GM12878 (cell line): Measurements from ENCODE around the gene GPN2. TPM values are rescaled to one million over a fixed set of nuclear protein-coding genes. Genes with fewer than 3 reads are reported as not detected.
"Not testable (repeated sequence)": the region's sequence is repeated elsewhere in the genome, so short reads cannot be mapped to it uniquely, and the experiment has no call there.

ENCODE experiments used
- ATAC-seq: fragments of 200-7000 bp; cut with Tn5 transposase; 3 replicates; pipeline ENCODE4 v1.9.1; 2020; ENCODE audit warnings: mild to moderate bottlenecking, moderate library complexity
- BruUV-seq: library from RNA; stranded (reverse); fragments of 400-500 nt; replicated peaks from 2 replicates; lab custom pipeline; 2021; lab: Mats Ljungman, UMichigan
- CTCF ChIA-PET: fragments of 300-600 bp; sonication (Branson Sonifier 250); formaldehyde crosslinking; extraction: SDS; loops from one replicate; lab custom pipeline; 2021; ENCODE audit warnings: inconsistent platforms; lab: Yijun Ruan, JAX
- POLR2A ChIA-PET: fragments of 350-600 bp; formaldehyde crosslinking; extraction: SDS; loops from one replicate; lab custom pipeline; 2021; ENCODE audit warnings: inconsistent platforms; lab: Charles Lee
- RAD21 ChIA-PET: fragments of 300-600 bp; sonication (Branson Sonifier 250); formaldehyde crosslinking; loops from one replicate; lab custom pipeline; 2023; ENCODE audit warnings: antibody characterized with exemption; ENCODE audit not compliant: unreplicated experiment; lab: Charles Lee
- SMC1A ChIA-PET: fragments of 300-600 bp; sonication (Branson Sonifier 250); formaldehyde crosslinking; loops from one replicate; lab custom pipeline; 2023; ENCODE audit not compliant: unreplicated experiment, uncharacterized antibody; lab: Charles Lee
- DNase-seq: peaks from one replicate; pipeline ENCODE4 v3.0.0-alpha.2; 2011; ENCODE audit warnings: low read depth, low spot score
- FAIRE-seq: peaks from 3 replicates; lab custom pipeline; 2011; peaks lifted over from hg19 to GRCh38; lab: Jason Lieb, UNC
- H2AFZ ChIP-seq: 2 replicates; pipeline ENCODE4 v1.6.0; 2011; ENCODE audit warnings: low read depth, low read length, control low read depth; ENCODE audit not compliant: control insufficient read depth
- H3K27ac ChIP-seq: 2 replicates; pipeline ENCODE4 v1.5.1; 2011; ENCODE audit warnings: control low read depth; ENCODE audit not compliant: control insufficient read depth, insufficient read depth
- H3K27me3 ChIP-seq, 2 experiments: replicated peaks in 1 of 2; 2 replicates each; pipeline versions ENCODE4 v1.6.0 to v1.6.1; 2011; ENCODE audit warnings: low read length in 1 of 2; ENCODE audit not compliant: control insufficient read depth in 2 of 2, insufficient read depth in 2 of 2
- H3K36me3 ChIP-seq, 2 experiments: 2 replicates each; pipeline ENCODE4 v1.5.1; 2011; ENCODE audit warnings: low read length in 1 of 2; ENCODE audit not compliant: control insufficient read depth in 2 of 2, insufficient read depth in 2 of 2
- H3K4me1 ChIP-seq: 2 replicates; pipeline ENCODE4 v1.6.1; 2011; ENCODE audit warnings: mild to moderate bottlenecking, low read length, moderate library complexity, mixed read lengths; ENCODE audit not compliant: control insufficient read depth, insufficient read depth
- H3K4me2 ChIP-seq: 2 replicates; pipeline ENCODE4 v1.6.0; 2011; ENCODE audit warnings: control low read depth; ENCODE audit not compliant: control insufficient read depth, insufficient read depth
- H3K4me3 ChIP-seq: fragments of 200-600 bp; sonication (generic); 2 replicates; pipeline ENCODE4 v1.5.1; 2016
- H3K79me2 ChIP-seq: 2 replicates; pipeline ENCODE4 v1.6.0; 2011; ENCODE audit warnings: low read length; ENCODE audit not compliant: control insufficient read depth, insufficient read depth
- H3K9ac ChIP-seq: 2 replicates; pipeline ENCODE4 v1.8.0; 2011; ENCODE audit warnings: low read length, control low read depth, mixed read lengths; ENCODE audit not compliant: control insufficient read depth, insufficient read depth
- H3K9me3 ChIP-seq: replicated peaks from 3 replicates; pipeline ENCODE4 v1.5.1; 2011; ENCODE audit warnings: mild to moderate bottlenecking, low read length; ENCODE audit not compliant: control insufficient read depth, insufficient read depth
- H4K20me1 ChIP-seq: 2 replicates; pipeline ENCODE4 v1.6.0; 2011; ENCODE audit not compliant: control insufficient read depth, insufficient read depth
- HDAC2 ChIP-seq: fragments of 200-600 bp; sonication (generic); IDR thresholded peaks from 2 replicates; pipeline ENCODE4 v1.6.1; 2017
- MYC ChIP-seq: IDR thresholded peaks from 2 replicates; pipeline ENCODE4 v1.6.1; 2011; ENCODE audit warnings: mild to moderate bottlenecking, low read length, moderate library complexity, inconsistent platforms; ENCODE audit not compliant: insufficient read depth, insufficient replicate concordance, insufficient read length, severe bottlenecking
- ZSCAN29 ChIP-seq: fragments of 450-650 bp; IDR thresholded peaks from 2 replicates; pipeline ENCODE4 v1.6.1; 2017; ENCODE audit warnings: mild to moderate bottlenecking, moderate library complexity
- WGBS: methylation state at CpG from one replicate; pipeline ENCODE4 v1.1.6; 2016; ENCODE audit warnings: low lambda C conversion rate; ENCODE audit not compliant: insufficient replicate concordance, insufficient coverage; ENCODE audit errors: missing lambda C conversion rate; 5-methylcytosine and 5-hydroxymethylcytosine counted together
- in situ Hi-C: fragments of 300-500 bp; cut with MboI; formaldehyde crosslinking; loops from 9 replicates; pipeline ENCODE4 v1.14.3; 2018; ENCODE audit warnings: mixed read lengths
- intact Hi-C: fragments of 100-400 bp; cut with micrococcal nuclease; formaldehyde crosslinking; loops from one replicate; pipeline ENCODE4 v1.14.2; 2022; ENCODE audit not compliant: unreplicated experiment
- polyA plus RNA-seq, 11 experiments: library from polyadenylated mRNA; depleted of rRNA in 4 of 11; unstranded in 6 of 11; stranded (reverse) in 5 of 11; fragments of >200 nt; fragmentation: Nextera tagmentation in 4 of 11; fragmentation: Illumina TruSeq in 1 of 11; extraction: Ambion mirVana in 4 of 11; extraction: Trizol in 1 of 11; gene quantifications; 1 replicate in 1 of 11; 2 replicates in 10 of 11; pipeline versions ENCODE4 v1.2.1 to v1.2.3, GENCODE V29; 2011 to 2016; ENCODE audit warnings: inconsistent platforms in 2 of 11, missing spikeins in 2 of 11, low read depth in 1 of 11
- total RNA-seq, 4 experiments: library from RNA; depleted of rRNA in 3 of 4; stranded (reverse); fragments of >200 nt in 3 of 4; fragmentation: Illumina TruSeq in 1 of 4; extraction: Trizol in 1 of 4; gene quantifications; 2 replicates each; pipeline versions ENCODE4 v1.2.1 to v1.2.3, GENCODE V29; 2013 to 2021
- TF ChIP-seq, protein P1 (sequence below): fragments of 450-650 bp; IDR thresholded peaks from 2 replicates; pipeline ENCODE4 v1.6.1; 2014; ENCODE audit warnings: mild to moderate bottlenecking
- TF ChIP-seq, protein P2 (sequence below): fragments of 450-650 bp; IDR thresholded peaks from 2 replicates; pipeline ENCODE4 v1.6.1; 2017; ENCODE audit warnings: antibody characterized with exemption, mild to moderate bottlenecking, moderate library complexity

The GPN2 gene
- total and polyA plus RNA-seq, 10 of the 15 experiments (the other 5 are each of a cell fraction or from before 2014, with no cell fraction given), result 8.3 to 61.4 (median 23.3) TPM

DNA sequence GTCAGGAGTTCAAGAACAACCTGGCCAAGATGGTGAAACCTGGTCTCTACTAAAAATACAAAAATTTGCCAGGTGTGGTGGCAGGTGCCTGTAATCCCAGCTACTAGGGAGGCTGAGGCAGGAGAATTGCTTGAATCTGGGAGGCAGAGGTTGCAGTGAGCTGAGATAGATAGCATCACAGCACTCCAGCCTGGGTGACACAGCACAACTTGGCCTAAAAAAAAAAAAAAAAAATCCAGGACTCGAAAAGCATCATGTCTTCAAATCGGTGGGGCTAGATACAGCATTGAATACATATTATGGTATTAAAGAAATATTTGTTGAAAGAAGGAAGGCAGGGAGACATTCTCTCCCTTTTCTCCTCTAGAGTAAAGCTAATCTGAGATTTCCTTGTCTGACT, 17.0 kb downstream of the GPN2 start:
- H3K4me3 ChIP-seq, H3K9ac ChIP-seq, in situ Hi-C loops, H2AFZ ChIP-seq, H3K27me3 ChIP-seq, ATAC-seq, DNase-seq, H3K79me2 ChIP-seq, H4K20me1 ChIP-seq, H3K27ac ChIP-seq, FAIRE-seq, H3K36me3 ChIP-seq, H3K4me2 ChIP-seq, H3K4me1 ChIP-seq, intact Hi-C loops, BruUV-seq, H3K9me3 ChIP-seq: not testable (repeated sequence)
- SMC1A ChIA-PET, result interaction anchor here (0.5 to 1.3 kb wide), 5 partner anchors 8 to 174 kb away, joined by 3 to 4 read pairs (median 3); no protein-coding TSS in a partner anchor
- POLR2A ChIA-PET, result interaction anchor here (0.7 to 1.0 kb wide), 2 partner anchors 8 to 14 kb away, joined by 3 read pairs; no protein-coding TSS in a partner anchor
- RAD21 ChIA-PET, result interaction anchor here (1.3 to 1.4 kb wide), 2 partner anchors 62 to 63 kb away, joined by 3 to 7 read pairs; no protein-coding TSS in a partner anchor
- 93% methylated on average over 2 of the region's 2 CpGs for WGBS
- CTCF ChIA-PET, result interaction anchor here (1.0 to 1.9 kb wide), 6 partner anchors 8 to 196 kb away, joined by 3 to 10 read pairs (median 4); no protein-coding TSS in a partner anchor

DNA sequence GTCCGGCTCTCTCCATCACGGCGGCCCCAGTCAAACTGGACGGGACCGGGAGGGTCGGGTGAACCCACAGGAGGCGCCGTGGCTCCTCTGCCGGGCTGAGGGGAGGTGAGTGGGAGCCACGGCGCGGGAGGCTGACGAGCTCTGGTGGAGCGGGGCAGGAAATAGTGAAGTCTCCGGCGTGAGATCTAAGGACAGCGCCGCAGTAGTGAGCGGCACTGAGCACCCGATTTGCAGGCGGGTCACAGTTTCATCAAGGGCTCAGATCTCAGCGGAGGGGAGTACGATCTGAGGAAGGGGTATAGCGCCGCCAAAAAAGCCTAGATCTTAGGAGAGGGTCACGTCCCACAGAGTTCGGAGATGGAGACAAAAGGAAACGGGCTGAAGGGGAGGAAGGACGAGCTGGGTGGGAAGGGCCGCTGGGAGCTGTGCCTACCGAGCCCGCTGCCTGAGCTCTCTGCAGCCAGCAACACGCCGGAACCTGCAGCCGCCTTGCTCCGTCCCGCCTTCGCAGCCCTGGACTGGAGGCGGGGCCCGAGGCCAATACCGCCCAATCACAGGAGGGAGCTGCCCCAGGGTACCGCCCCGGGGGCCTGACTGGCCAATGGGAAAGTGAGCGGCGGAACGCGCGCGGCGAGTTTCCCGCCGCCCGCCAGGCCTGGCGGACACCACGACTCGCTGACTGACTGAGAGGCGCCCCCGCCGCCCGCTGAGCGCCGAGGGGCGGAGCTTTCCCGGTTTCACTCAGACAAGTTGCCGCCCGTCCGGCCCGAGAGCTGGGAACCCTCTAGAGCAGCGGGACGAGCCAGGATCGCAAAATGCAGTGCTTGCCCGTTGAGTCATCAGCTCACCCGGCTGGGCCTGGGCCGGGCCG, 25.2 kb downstream of the GPN2 start:
- ChIA-PET POLR2A (interaction anchor here (0.5 to 5.2 kb wide), 20 partner anchors 8 to 361 kb away, joined by 3 to 56 read pairs (median 4); no protein-coding TSS in a partner anchor), CTCF (interaction anchor here (0.8 to 4.5 kb wide), 21 partner anchors 8 to 326 kb away, joined by 3 to 38 read pairs (median 5); partner anchors contain the start of gene GPN2), SMC1A (interaction anchor here (0.8 to 2.9 kb wide), 17 partner anchors 8 to 263 kb away, joined by 3 to 15 read pairs (median 4); partner anchors contain the start of gene GPN2), RAD21 (interaction anchor here (0.5 to 3.5 kb wide), 26 partner anchors 8 to 861 kb away, joined by 3 to 29 read pairs (median 5); partner anchors contain the start of genes FAM76A, GPN2 and PIGV)
- H2AFZ ChIP-seq, result peak overlapping the region; percentile 84
- H3K4me3 ChIP-seq, result peak overlapping the region; percentile 93
- peak; percentile 97 for FAIRE-seq
- intact Hi-C loops (loop anchor here (1.0 to 5.0 kb wide), 2 partner anchors 26 to 38 kb away; partner anchors contain the start of gene ZDHHC18), in situ Hi-C loops (no loop called here)
- no peaks in the 10 kb centered on the region for H3K9me3 ChIP-seq
- DNase-seq, result peak; percentile 91
- H3K79me2 ChIP-seq, result no peaks in the 10 kb centered on the region; the same call in 1 of the 2 replicates
- no peaks in the 10 kb centered on the region for H3K36me3 ChIP-seq
- no TSS peak for BruUV-seq
- no peaks in the 10 kb centered on the region for H4K20me1 ChIP-seq
- WGBS, result under 1% methylated on average over 73 of the region's 75 CpGs
- peaks cover 16% of the 10 kb centered on the region for H3K4me1 ChIP-seq
- peak overlapping the region; percentile 99 for H3K27ac ChIP-seq
- H3K27me3 ChIP-seq, result no peaks in the 10 kb centered on the region
- peak; percentile 96 for ATAC-seq
- peak overlapping the region; percentile 99 for H3K9ac ChIP-seq
- H3K4me2 ChIP-seq, result peak overlapping the region; percentile 100
- TF ChIP-seq, protein P1, sequence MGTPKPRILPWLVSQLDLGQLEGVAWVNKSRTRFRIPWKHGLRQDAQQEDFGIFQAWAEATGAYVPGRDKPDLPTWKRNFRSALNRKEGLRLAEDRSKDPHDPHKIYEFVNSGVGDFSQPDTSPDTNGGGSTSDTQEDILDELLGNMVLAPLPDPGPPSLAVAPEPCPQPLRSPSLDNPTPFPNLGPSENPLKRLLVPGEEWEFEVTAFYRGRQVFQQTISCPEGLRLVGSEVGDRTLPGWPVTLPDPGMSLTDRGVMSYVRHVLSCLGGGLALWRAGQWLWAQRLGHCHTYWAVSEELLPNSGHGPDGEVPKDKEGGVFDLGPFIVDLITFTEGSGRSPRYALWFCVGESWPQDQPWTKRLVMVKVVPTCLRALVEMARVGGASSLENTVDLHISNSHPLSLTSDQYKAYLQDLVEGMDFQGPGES, result peak; percentile 85
- no peak for TF ChIP-seq MYC
- no peak for TF ChIP-seq ZSCAN29
- TF ChIP-seq, protein P2, sequence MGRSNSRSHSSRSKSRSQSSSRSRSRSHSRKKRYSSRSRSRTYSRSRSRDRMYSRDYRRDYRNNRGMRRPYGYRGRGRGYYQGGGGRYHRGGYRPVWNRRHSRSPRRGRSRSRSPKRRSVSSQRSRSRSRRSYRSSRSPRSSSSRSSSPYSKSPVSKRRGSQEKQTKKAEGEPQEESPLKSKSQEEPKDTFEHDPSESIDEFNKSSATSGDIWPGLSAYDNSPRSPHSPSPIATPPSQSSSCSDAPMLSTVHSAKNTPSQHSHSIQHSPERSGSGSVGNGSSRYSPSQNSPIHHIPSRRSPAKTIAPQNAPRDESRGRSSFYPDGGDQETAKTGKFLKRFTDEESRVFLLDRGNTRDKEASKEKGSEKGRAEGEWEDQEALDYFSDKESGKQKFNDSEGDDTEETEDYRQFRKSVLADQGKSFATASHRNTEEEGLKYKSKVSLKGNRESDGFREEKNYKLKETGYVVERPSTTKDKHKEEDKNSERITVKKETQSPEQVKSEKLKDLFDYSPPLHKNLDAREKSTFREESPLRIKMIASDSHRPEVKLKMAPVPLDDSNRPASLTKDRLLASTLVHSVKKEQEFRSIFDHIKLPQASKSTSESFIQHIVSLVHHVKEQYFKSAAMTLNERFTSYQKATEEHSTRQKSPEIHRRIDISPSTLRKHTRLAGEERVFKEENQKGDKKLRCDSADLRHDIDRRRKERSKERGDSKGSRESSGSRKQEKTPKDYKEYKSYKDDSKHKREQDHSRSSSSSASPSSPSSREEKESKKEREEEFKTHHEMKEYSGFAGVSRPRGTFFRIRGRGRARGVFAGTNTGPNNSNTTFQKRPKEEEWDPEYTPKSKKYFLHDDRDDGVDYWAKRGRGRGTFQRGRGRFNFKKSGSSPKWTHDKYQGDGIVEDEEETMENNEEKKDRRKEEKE, result no peak
- TF ChIP-seq HDAC2, result no peak
